CD4-positive, alpha-beta T cell treated with Interleukin-21 for 1 hour (primary cell): ENCODE data around the gene RIMBP2.

Source experiments
- DNase-seq: peaks from one replicate; pipeline ENCODE4 v3.0.0-alpha.2; 2020

The RIMBP2 gene

DNA sequence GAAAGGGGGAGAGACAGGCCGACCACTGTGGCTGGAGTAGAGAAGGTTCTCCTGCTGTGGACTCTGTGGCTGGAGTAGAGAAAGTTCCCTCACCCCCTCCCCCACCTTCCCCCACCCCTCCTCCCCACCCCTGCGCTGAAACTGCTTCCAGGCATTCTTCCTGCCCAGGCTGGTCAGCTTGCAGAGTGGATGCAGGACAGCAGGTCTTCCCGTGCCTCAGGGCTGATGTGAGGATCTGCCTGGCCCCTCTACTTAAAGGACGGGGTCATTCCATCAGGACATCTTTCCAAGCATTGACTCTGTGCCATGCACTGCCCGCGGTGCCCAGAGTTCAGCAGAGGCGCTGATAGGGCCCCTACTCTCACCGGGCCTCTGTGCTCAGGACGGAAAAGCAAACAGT lies 13.2 kb upstream of the RIMBP2 start:
- DNase-seq, result no peak

GRCh38 chr12:130728158-130729058 lies 12.3 kb upstream of the RIMBP2 start:
- no peak for DNase-seq

DNA sequence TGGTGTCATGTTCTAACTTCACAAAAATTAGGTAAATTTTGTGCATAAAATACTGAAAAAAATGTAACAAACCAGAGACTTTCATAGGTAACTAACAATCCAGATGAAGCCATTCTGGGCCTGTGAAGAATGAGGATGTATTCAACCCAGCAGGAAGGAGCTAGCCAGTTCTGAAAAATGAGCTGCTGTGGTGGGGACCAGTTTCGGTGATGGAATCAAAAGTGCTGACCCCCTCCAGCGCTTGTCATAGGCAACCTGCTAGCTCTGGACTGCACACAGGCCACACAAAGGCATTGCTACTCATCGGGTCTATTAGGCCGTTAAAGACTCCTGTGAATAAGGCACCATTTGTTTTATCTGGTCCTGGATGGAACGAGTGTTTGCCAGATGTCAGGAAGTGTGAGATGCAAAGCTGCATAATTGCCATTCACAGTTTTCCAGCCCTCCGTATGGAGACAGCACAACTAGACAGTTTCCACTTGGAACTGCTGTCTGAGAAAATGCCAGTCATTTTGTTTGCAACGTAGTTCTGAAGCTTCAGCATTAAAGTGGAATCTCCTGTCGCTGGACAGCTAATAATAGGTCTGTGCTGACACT lies 3.3 kb upstream of the RIMBP2 start:
- no peak for DNase-seq

GRCh38 chr12:130717752-130718151 lies 1.7 kb upstream of the RIMBP2 start:
- no peak for DNase-seq

- DNase-seq, result no peak
Measured at GRCh38 chr12:130716969-130717366, 869 bp upstream of the RIMBP2 start.

GRCh38 chr12:130715150-130715997 lies 725 bp downstream of the RIMBP2 start:
- DNase-seq, result no peak

DNA sequence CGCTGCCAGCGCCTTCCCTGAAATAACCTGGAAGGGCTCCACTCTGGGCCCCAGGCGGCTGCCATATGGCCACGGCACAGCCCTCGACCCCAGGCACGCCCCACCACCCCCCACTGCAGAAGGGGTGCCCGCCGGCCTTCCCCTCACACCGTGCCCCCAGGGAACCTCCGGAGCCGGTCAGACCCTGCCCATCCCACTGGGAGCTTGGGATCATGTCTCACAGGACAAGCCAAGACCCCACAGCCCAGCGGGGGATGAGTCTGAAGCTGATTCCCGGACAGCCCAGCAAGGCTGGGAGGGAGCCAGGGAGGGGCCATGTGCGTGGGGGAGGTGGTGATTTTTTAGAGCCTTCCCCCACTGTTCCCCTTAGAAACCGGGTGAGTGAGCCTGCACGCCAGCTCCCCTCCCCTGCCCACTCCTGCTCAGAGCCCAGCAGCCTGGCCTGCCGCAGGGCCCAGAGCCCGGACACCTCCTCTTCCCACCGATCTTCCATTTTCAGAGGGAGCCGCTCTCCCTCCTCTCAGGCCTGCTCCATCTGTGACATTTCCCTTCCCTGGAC lies 1.4 kb downstream of the RIMBP2 start:
- DNase-seq, result no peak

- no peak for DNase-seq
Measured at GRCh38 chr12:130714091-130714590, 2.0 kb downstream of the RIMBP2 start.

DNA sequence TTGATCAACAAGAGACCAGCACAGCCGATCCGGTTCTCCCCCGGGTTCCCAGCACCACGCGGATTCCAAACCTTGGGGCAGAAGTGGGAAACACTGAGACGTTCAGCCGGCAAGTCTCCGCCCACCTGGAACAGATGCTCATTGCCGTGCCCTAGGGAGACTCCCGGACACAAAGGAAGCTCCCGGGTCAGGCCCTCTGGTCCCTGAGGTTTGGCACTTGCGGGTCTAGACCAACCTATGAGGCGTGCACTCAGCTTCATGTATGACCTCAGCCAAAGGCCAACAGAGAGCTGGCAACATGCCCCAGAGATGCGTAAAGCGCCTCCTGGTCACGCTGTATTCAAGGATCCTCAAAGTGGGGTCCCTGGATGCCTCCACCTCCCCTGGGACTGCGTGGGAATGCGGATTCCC lies 2.5 kb downstream of the RIMBP2 start:
- DNase-seq, result no peak

GRCh38 chr12:130712346-130713065 lies 3.6 kb downstream of the RIMBP2 start:
- DNase-seq, result no peak

GRCh38 chr12:130711756-130712155 lies 4.3 kb downstream of the RIMBP2 start:
- no peak for DNase-seq

DNA sequence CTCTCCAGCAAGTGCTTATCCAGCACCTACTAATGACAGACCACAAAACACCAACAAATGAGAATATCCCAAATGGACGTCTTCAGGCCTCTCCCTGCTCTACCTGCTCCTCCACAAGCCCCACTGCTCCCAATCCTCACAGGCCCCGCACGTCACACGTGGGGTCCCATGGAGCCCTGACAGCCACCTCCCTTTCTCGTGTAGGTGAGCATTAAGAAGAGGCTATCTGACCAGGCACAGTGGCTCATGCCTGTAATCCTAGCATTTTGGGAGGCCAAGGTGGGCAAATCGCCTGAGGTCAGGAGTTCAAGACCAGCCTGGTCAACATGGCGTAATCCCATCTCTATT lies 5.4 kb downstream of the RIMBP2 start:
- no peak for DNase-seq

- no peak for DNase-seq
Measured at GRCh38 chr12:130709971-130710732, 5.9 kb downstream of the RIMBP2 start.

- no peak for DNase-seq
Measured at GRCh38 chr12:130709151-130709970, 6.7 kb downstream of the RIMBP2 start.

DNA sequence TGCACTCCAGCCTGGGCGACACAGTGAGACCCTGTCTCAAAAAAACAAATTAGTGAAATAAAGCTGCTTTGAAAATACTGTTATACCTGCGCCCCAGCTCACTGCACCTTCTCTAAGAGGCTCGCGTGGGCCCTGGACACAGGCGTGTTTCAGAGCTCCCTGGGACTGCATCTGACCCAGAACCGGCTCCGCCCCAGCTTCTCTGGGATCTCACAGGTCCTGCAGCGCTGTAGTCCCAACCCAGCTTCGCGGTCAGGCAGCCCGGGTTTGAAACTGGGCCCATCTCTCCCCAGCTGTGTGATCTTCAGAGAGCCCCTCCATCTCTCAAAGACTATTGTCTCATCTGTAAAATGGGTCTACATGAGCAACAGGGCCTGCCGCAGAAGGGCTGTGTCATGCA lies 7.5 kb downstream of the RIMBP2 start:
- DNase-seq, result no peak

- no peak for DNase-seq
Measured at GRCh38 chr12:130707571-130707891, 8.6 kb downstream of the RIMBP2 start.

DNA sequence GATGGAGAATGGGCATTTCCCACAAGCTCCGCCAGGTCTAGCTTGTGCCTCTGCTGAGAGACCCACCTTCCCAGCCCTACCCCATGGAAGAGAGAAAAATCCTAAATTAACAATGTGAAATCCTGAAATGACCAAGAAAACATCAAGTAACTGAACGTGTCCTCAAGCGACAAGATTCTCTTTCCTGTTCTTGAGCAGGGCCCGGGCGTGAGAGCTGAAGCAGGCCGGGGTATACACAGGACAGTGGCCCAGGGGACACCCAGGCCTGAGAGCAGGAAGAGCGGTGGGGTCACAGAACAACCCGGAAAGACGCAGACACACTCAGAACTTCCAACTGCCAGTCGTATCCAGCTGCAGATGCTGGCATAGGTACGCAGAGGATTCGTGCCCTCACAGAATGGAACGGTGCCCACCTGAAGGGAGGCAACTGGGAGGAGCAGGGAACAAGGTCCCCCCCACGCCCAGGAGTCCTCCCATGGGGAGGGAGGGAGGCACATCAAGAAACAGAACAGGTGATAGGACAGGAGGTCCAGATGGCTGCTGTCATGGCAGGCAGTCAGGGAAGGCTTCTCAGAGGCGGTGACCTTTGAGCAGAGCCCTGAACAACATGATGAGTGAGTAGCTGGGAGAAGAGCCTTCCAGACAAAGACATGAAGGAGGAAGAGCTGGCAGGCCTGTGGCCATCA lies 9.1 kb downstream of the RIMBP2 start:
- no peak for DNase-seq

DNA sequence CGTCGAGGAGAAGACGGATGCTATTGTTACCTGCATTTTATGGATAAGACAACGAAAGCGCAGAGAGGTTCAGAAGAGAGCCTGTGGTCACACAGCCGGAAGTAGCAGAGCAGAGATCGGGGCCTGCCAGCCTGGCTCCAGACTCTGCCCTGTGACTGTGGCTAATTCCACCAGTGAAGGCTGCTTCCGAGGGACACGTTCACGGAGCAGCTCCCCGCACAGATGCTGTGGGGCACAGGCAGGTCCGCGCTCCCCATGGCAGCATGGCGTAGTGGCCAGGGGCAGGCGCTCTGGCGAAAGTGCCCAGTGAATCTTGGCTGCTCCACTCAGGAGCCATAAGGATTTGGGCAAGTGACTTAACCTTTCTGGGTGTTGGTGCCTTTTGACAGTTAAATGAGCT lies 9.8 kb downstream of the RIMBP2 start:
- DNase-seq, result no peak

DNA sequence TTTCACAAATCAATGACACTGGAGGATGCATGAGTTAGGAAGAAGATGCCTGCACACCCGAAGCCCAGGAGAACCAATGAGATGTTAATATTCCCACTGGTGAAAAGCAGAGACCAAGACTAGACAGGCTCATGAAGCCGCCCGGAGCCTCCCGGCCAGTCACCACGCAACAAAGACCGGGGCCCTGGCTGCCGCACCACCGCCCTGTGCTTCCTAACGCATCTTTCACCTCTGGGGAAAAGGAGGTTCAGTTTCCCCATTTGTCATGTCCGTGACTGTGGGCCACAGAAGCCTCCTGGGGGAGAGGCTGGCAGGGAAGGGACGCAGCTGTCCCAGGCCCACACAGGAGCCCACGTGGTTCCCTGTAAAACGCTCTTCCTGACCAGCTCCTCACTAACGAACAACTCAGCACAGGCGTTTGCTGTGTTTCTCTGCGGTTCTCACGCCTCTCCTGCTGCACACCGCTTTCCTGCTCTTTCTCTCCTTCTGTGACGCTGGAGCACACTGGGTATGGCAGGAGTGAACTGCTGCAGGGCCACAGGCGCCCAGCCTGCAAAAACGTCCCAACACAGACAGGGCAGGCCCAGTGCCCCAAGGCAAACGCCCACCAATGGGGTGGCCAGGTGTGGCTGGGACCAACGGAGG lies 10.8 kb downstream of the RIMBP2 start:
- no peak for DNase-seq

- DNase-seq, result no peak
Measured at GRCh38 chr12:130704606-130705005, 11.5 kb downstream of the RIMBP2 start.
